Esophagus squamous epithelium (tissue), 5 donors: ENCODE results near the gene NUDT22. TPM values are rescaled to one million over a fixed set of nuclear protein-coding genes. Genes with fewer than 3 reads are reported as not detected.

Experiments used
- DNase-seq: peaks from one replicate; lab custom pipeline; 2025; lab: John Stamatoyannopoulos, UW
- H3K27ac ChIP-seq, 4 donors: fragments of 200-600 bp; sonication (generic); one replicate each; pipeline ENCODE4 v1.5.1; 2016 to 2019; ENCODE audit warnings: mild to moderate bottlenecking in 1 of 4
- H3K27me3 ChIP-seq, 4 donors: fragments of 200-600 bp; sonication (generic); 1 replicate in 3 of 4; 2 replicates in 1 of 4; pipeline versions ENCODE4 v1.5.1 to v1.6.0; 2017 to 2021; ENCODE audit warnings: antibody characterized with exemption in 1 of 4
- H3K36me3 ChIP-seq, 3 donors: fragments of 200-600 bp; sonication (generic); one replicate each; pipeline ENCODE4 v1.5.1; 2016 to 2019
- H3K4me1 ChIP-seq, 3 donors: fragments of 200-600 bp; sonication (generic); one replicate each; pipeline ENCODE4 v1.5.1; 2017 to 2019
- H3K4me3 ChIP-seq, 4 donors: fragments of 200-600 bp; sonication (generic); 1 replicate in 3 of 4; 2 replicates in 1 of 4; pipeline ENCODE4 v1.5.1; 2016 to 2019; ENCODE audit warnings: mild to moderate bottlenecking in 2 of 4, moderate library complexity in 1 of 4
- H3K9me3 ChIP-seq, 3 donors: fragments of 200-600 bp; sonication (generic); one replicate each; pipeline ENCODE4 v1.5.1; 2016 to 2019
- POLR2A ChIP-seq, 4 donors: fragments of 450-650 bp; IDR thresholded peaks; one replicate each; pipeline ENCODE4 v1.6.1; 2017; ENCODE audit warnings: antibody characterized with exemption in 4 of 4, mild to moderate bottlenecking in 4 of 4, moderate library complexity in 3 of 4
- WGBS, 2 donors: methylation state at CpG; one replicate each; pipeline ENCODE4 v1.1.5; 2018; 5-methylcytosine and 5-hydroxymethylcytosine counted together
- intact Hi-C: fragments of 100-400 bp; cut with DNase I; formaldehyde crosslinking; loops from one replicate; pipeline ENCODE4 v1.15.0; 2022
- total RNA-seq, 4 donors: library from RNA; depleted of rRNA; stranded (reverse); fragments of >200 nt; gene quantifications; one replicate each; pipeline ENCODE4 v1.1.0, GENCODE V29; 2016
- TF ChIP-seq, protein P1 (sequence below), 6 experiments: fragments of 450-650 bp in 4 of 6; fragments of 200-600 bp in 2 of 6; sonication (generic) in 2 of 6; IDR thresholded peaks; one replicate each; pipeline ENCODE4 v1.5.1; 2016 to 2019; ENCODE audit warnings: antibody characterized with exemption in 6 of 6, mild to moderate bottlenecking in 4 of 6, moderate library complexity in 4 of 6
- donor health status: DM: yes; HTN: yes; CAD: no.

Gene NUDT22
- total RNA-seq, 4 donors from 2014 or later, result 44.0 to 60.1 (median 50.7) TPM

DNA sequence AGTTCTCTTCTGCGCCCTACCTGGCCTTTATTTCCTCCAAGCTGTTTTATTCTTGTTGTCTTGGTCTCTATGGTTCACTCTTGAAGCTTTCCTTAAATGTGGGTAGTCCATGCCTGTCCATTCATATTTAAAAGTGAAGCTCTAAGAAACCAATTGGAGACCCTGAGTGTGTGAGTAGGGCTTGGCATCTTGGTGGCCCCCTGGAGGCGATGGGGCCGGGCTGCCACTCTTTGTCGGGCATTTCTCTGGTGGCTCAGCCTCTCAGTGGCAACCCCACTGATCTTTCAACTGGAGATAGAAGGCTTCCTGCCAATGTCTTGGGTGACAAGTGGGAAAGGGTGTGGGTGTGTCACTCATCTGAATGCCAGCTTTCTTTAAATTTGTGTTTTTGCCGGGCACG lies 9.2 kb upstream of the NUDT22 start:
- Histone ChIP-seq H3K4me3 (no peak overlapping the region), H3K27me3 (no peaks in the 10 kb centered on the region), H3K27ac (no peak overlapping the region), H3K9me3 (no peaks in the 10 kb centered on the region), H3K36me3 (peaks cover 0 to 29% (median 6%) of the 10 kb centered on the region in 3 donors), H3K4me1 (no peaks in the 10 kb centered on the region)
- TF ChIP-seq, protein P1, sequence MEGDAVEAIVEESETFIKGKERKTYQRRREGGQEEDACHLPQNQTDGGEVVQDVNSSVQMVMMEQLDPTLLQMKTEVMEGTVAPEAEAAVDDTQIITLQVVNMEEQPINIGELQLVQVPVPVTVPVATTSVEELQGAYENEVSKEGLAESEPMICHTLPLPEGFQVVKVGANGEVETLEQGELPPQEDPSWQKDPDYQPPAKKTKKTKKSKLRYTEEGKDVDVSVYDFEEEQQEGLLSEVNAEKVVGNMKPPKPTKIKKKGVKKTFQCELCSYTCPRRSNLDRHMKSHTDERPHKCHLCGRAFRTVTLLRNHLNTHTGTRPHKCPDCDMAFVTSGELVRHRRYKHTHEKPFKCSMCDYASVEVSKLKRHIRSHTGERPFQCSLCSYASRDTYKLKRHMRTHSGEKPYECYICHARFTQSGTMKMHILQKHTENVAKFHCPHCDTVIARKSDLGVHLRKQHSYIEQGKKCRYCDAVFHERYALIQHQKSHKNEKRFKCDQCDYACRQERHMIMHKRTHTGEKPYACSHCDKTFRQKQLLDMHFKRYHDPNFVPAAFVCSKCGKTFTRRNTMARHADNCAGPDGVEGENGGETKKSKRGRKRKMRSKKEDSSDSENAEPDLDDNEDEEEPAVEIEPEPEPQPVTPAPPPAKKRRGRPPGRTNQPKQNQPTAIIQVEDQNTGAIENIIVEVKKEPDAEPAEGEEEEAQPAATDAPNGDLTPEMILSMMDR (IDR thresholded peaks at IDR 0.05), result no peak
- no peak for TF ChIP-seq POLR2A (IDR thresholded peaks at IDR 0.05)
- DNase-seq, result no peak
- intact Hi-C loops, result no loop called here
- WGBS, 2 donors, result 77 to 79% methylated on average over 3 to 4 of the region's 6 CpGs

DNA sequence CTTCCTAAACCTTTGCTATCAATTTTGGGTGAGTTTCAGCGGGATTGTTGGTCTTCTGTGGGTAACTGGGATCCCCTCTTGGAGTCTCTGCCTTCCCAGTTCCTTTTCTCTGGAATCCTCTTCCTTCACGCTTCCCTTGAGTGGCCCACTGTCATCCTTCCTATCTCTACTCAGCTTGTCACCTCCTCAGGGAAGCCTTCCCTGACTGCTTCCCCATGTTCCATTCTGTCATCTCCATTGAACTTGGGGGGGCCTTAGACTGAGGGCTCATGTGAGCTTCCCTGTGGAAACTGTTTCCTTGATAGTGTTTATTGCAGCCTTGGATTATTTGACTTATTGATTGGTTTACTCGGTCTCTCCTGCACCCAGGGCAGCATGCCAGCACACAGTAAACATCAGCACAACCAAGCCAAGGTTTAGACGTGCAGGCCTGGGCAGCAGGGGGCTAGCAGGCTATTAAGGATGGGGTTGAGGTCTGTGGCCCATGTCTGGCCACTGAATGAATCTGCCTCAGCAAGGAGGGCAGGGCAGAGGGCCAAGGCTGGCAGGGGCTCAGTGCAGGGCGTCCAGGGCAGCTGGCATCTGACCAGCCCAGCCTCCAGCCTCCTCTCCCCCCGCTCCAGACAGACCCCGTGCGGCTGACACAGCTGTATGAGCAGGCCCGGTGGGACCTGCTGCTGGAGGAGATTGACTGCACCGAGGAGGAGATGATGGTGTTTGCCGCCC lies 7.3 kb upstream of the NUDT22 start:
- TF ChIP-seq POLR2A (IDR thresholded peaks at IDR 0.05), result no peak
- TF ChIP-seq, protein P1 (IDR thresholded peaks at IDR 0.05), result no peak
- Histone ChIP-seq H3K27ac (no peak overlapping the region), H3K36me3 (peaks cover 0 to 39% (median 6%) of the 10 kb centered on the region in 3 donors), H3K4me3 (no peak overlapping the region), H3K27me3 (no peaks in the 10 kb centered on the region), H3K4me1 (peaks cover 0 to 16% (median 0%) of the 10 kb centered on the region in 3 donors), H3K9me3 (no peaks in the 10 kb centered on the region)
- no peak for DNase-seq
- WGBS, 2 donors, result 80% methylated on average over 3 to 4 of the region's 11 CpGs
- intact Hi-C loops, result no loop called here

DNA sequence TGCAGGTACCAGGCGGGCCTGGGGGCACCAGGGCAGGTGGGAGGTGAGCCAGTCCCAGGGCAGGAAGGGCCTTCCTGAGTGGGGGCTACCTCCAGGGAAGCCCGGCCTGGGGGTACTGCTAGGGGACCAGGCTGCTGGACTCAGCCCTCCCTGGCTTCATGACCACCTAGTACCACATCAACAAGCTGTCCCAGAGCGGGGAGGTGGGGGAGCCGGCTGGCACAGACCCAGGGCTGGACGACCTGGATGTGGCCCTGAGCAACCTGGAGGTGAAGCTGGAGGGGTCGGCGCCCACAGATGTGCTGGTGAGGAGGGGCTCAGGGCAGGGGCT lies 6.8 kb upstream of the NUDT22 start:
- WGBS, 2 donors, result 80% methylated on average over 2 of the region's 7 CpGs; no CpG with 5 or more reads in 1 of the 2 donors
- Histone ChIP-seq H3K9me3 (no peaks in the 10 kb centered on the region), H3K36me3 (peaks cover 0 to 39% (median 6%) of the 10 kb centered on the region in 3 donors), H3K4me1 (peaks cover 0 to 21% (median 0%) of the 10 kb centered on the region in 3 donors), H3K4me3 (no peak overlapping the region), H3K27me3 (no peaks in the 10 kb centered on the region), H3K27ac (no peak overlapping the region)
- TF ChIP-seq, protein P1 (IDR thresholded peaks at IDR 0.05), result no peak
- TF ChIP-seq POLR2A (IDR thresholded peaks at IDR 0.05), result no peak
- intact Hi-C loops, result no loop called here
- no peak for DNase-seq

DNA sequence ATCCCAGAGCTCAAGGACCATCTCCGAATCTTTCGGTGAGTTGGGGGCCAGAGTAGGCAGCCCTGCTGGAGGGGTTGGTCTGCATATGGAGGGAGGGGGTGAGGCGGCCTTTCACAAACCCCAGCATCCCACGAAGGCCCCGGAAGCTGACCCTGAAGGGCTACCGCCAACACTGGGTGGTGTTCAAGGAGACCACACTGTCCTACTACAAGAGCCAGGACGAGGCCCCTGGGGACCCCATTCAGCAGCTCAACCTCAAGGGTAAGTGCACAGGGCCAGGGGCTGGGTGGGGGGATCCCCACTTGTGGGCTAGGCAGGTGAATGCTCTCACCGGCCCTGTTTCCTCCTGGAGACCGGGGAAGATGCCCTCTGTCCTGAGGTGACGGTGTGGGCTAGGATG lies 6.3 kb upstream of the NUDT22 start:
- H3K4me3 ChIP-seq, result no peak overlapping the region
- no peaks in the 10 kb centered on the region for H3K9me3 ChIP-seq
- TF ChIP-seq, protein P1 (IDR thresholded peaks at IDR 0.05), result no peak
- TF ChIP-seq POLR2A (IDR thresholded peaks at IDR 0.05), result no peak
- H3K27ac ChIP-seq, result no peak overlapping the region
- H3K4me1 ChIP-seq, result peaks cover 0 to 25% (median under 1%) of the 10 kb centered on the region in 3 donors
- DNase-seq, result no peak
- H3K36me3 ChIP-seq, result peaks cover 0 to 39% (median 6%) of the 10 kb centered on the region in 3 donors
- 94% methylated on average over 3 of the region's 10 CpGs for WGBS, 2 donors
- intact Hi-C loops, result no loop called here
- no peaks in the 10 kb centered on the region for H3K27me3 ChIP-seq

DNA sequence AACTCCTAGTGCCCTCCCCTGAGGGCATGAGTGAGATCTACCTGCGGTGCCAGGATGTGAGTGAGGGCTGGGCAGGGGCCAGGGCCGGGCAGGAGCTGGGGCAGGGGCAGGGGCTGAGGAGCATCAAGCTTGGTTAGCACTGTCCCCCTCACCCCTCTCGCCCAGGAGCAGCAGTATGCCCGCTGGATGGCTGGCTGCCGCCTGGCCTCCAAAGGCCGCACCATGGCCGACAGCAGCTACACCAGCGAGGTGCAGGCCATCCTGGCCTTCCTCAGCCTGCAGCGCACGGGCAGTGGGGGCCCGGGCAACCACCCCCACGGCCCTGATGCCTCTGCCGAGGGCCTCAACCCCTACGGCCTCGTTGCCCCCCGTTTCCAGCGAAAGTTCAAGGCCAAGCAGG lies 5.8 kb upstream of the NUDT22 start:
- Histone ChIP-seq H3K27ac (no peak overlapping the region), H3K4me1 (peaks cover 5 to 31% (median 6%) of the 10 kb centered on the region in 3 donors), H3K9me3 (no peaks in the 10 kb centered on the region), H3K4me3 (no peak overlapping the region), H3K36me3 (peaks cover 0 to 39% (median 6%) of the 10 kb centered on the region in 3 donors), H3K27me3 (no peaks in the 10 kb centered on the region)
- DNase-seq, result no peak
- intact Hi-C loops, result no loop called here
- TF ChIP-seq, protein P1 (IDR thresholded peaks at IDR 0.05), result no peak
- TF ChIP-seq POLR2A (IDR thresholded peaks at IDR 0.05), result no peak
- 89% methylated on average over 3 of the region's 17 CpGs; no CpG with 5 or more reads in 1 of the 2 donors for WGBS, 2 donors
